Measurements from ENCODE around the gene EP400. TPM values are rescaled to one million over a fixed set of nuclear protein-coding genes. Genes with fewer than 3 reads are reported as not detected.

EP400 gene
- polyA plus RNA-seq, 1 donor (not counting 4 experiments of a cell fraction or from before 2014, with no cell fraction given): 4.1 TPM

DNA sequence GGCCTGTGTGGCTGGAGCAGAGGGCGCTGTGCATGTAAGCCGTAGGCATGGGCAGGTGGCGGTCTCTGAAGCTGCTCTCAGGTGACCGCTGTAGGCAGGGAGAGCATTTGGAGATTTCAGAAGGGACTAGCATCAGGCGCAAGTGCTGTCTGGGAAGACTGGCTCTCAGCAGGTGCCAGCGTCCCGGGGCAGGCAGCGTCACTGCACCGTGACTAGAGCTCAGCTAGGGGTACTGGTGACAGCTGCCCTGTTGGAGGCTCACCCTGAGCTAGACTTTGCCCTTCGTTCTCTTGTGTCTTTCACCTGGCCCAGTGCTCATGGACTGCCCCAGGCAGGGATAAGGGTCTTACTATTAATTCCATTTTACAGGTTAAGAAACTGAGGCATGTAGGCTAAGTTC is 115.5 kb downstream of the EP400 start:
- TF ChIP-seq EZH2 (IDR thresholded peaks at IDR 0.05; ENCODE audit: low read length): no peak
- TF ChIP-seq, protein P1, sequence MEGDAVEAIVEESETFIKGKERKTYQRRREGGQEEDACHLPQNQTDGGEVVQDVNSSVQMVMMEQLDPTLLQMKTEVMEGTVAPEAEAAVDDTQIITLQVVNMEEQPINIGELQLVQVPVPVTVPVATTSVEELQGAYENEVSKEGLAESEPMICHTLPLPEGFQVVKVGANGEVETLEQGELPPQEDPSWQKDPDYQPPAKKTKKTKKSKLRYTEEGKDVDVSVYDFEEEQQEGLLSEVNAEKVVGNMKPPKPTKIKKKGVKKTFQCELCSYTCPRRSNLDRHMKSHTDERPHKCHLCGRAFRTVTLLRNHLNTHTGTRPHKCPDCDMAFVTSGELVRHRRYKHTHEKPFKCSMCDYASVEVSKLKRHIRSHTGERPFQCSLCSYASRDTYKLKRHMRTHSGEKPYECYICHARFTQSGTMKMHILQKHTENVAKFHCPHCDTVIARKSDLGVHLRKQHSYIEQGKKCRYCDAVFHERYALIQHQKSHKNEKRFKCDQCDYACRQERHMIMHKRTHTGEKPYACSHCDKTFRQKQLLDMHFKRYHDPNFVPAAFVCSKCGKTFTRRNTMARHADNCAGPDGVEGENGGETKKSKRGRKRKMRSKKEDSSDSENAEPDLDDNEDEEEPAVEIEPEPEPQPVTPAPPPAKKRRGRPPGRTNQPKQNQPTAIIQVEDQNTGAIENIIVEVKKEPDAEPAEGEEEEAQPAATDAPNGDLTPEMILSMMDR (optimal IDR thresholded peaks at IDR 0.05 in 1 of 3, IDR thresholded peaks at IDR 0.05 in 1 of 3, conservative IDR thresholded peaks at IDR 0.05 in 1 of 3; ENCODE audit: extremely low read depth in 1 of 3, insufficient read depth in 2 of 3, low read length in 3 of 3): no peak
- no peaks in the 10 kb centered on the region for H3K9me1 ChIP-seq (ENCODE audit: control insufficient read depth, extremely low read depth, insufficient read depth, low read length)
- dilution Hi-C loops (cut with MboI; ENCODE audit: extremely low pct_ligation_motif_present, low sequenced_read_pairs): no loop called here
- H3K27ac ChIP-seq (ENCODE audit: control insufficient read depth, insufficient read depth, low read length): no peak overlapping the region
- no peak overlapping the region for H3K4me2 ChIP-seq (ENCODE audit: control insufficient read depth, extremely low read depth, insufficient read depth, low read depth, low read length)
- no peak overlapping the region for H3K9ac ChIP-seq (ENCODE audit: control insufficient read depth, extremely low read depth, insufficient read depth, low read length)
- peaks cover 24 to 46% of the 10 kb centered on the region in 2 experiments for H3K36me3 ChIP-seq (ENCODE audit: control insufficient read depth in 2 of 2, extremely low read depth in 1 of 2, insufficient read depth in 2 of 2, low read length in 2 of 2)
- no peaks in the 10 kb centered on the region for H3K79me2 ChIP-seq (ENCODE audit: control insufficient read depth, insufficient read depth, low read length)
- peaks cover 4% of the 10 kb centered on the region for H4K20me1 ChIP-seq (ENCODE audit: control insufficient read depth, extremely low read depth, insufficient read depth, low read length)
- no peak overlapping the region for H2AFZ ChIP-seq (ENCODE audit: control insufficient read depth, low read length)
- DNase-seq (ENCODE audit: low read depth, low spot score): no peak
- no peaks in the 10 kb centered on the region for H3K27me3 ChIP-seq (ENCODE audit: control insufficient read depth, extremely low read depth, insufficient read depth, low read length)
- no peaks in the 10 kb centered on the region for H3K4me1 ChIP-seq (ENCODE audit: control insufficient read depth, extremely low read depth, insufficient read depth, low read length)
- H3K4me3 ChIP-seq (ENCODE audit: control insufficient read depth in 2 of 3, extremely low read depth in 1 of 3, insufficient read depth in 2 of 3, low read depth in 1 of 3, low read length in 3 of 3): no peak overlapping the region
- FAIRE-seq: no peak
- H3K9me3 ChIP-seq (ENCODE audit: control insufficient read depth, low read depth, low read length): no peaks in the 10 kb centered on the region

DNA sequence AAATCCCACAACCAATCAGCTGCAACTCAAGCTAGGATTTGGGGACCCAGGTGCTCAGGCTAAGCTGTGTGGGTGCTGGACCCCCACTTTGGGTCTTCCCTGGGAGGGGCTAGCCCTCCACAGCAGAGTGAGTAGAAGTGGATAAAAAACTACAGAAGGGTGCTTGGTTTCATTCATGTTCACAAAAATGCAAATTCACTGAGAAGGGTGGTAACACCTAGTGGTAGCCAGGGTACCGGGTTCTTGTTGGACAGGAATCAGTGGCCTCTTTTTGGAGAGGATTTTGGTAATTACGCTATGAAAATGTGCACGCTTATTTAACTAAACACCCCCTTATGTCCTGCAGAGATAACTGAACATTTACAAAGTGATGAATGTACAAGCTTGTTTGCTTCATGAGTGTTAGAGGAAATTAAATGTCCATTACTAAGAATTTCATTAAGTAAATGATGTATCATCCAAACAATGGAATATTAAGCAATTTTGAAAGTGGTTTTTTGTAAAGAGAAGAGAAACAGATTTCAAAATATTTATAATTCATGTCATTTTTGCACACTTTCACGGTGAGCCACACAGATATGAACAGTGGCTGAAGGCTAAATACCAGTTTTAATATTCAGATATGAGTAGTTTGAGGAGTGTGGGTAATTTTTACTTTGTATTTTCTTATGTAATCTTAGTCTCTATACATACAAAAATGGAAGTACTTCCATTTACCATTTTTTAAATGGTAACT is 116.0 kb downstream of the EP400 start:
- peaks cover 24 to 44% of the 10 kb centered on the region in 2 experiments for H3K36me3 ChIP-seq (ENCODE audit: control insufficient read depth in 2 of 2, extremely low read depth in 1 of 2, insufficient read depth in 2 of 2, low read length in 2 of 2)
- dilution Hi-C loops (cut with MboI; ENCODE audit: extremely low pct_ligation_motif_present, low sequenced_read_pairs): no loop called here
- no peaks in the 10 kb centered on the region for H3K79me2 ChIP-seq (ENCODE audit: control insufficient read depth, insufficient read depth, low read length)

More for the DNA sequence above, 116.0 kb downstream of the EP400 start:
- Histone ChIP-seq H3K4me2 (ENCODE audit: control insufficient read depth, extremely low read depth, insufficient read depth, low read depth, low read length) (no peak overlapping the region), H3K9ac (ENCODE audit: control insufficient read depth, extremely low read depth, insufficient read depth, low read length) (no peak overlapping the region), H3K4me3 (ENCODE audit: control insufficient read depth in 2 of 3, extremely low read depth in 1 of 3, insufficient read depth in 2 of 3, low read depth in 1 of 3, low read length in 3 of 3) (no peak overlapping the region), H3K9me3 (ENCODE audit: control insufficient read depth, low read depth, low read length) (no peaks in the 10 kb centered on the region), H3K27me3 (ENCODE audit: control insufficient read depth, extremely low read depth, insufficient read depth, low read length) (no peaks in the 10 kb centered on the region), H3K9me1 (ENCODE audit: control insufficient read depth, extremely low read depth, insufficient read depth, low read length) (no peaks in the 10 kb centered on the region), H4K20me1 (ENCODE audit: control insufficient read depth, extremely low read depth, insufficient read depth, low read length) (peaks cover 4% of the 10 kb centered on the region), H3K4me1 (ENCODE audit: control insufficient read depth, extremely low read depth, insufficient read depth, low read length) (no peaks in the 10 kb centered on the region), H3K27ac (ENCODE audit: control insufficient read depth, insufficient read depth, low read length) (no peak overlapping the region), H2AFZ (ENCODE audit: control insufficient read depth, low read length) (no peak overlapping the region)
- DNase-seq (ENCODE audit: low read depth, low spot score) (no peak), FAIRE-seq (no peak)
- TF ChIP-seq, protein P1 (optimal IDR thresholded peaks at IDR 0.05 in 1 of 3, IDR thresholded peaks at IDR 0.05 in 1 of 3, conservative IDR thresholded peaks at IDR 0.05 in 1 of 3; ENCODE audit: extremely low read depth in 1 of 3, insufficient read depth in 2 of 3, low read length in 3 of 3): no peak
- TF ChIP-seq EZH2 (IDR thresholded peaks at IDR 0.05; ENCODE audit: low read length): no peak
